ENCODE results near the gene CSE1L. TPM values are rescaled to one million over a fixed set of nuclear protein-coding genes. Genes with fewer than 3 reads are reported as not detected.

The CSE1L gene
- total and polyA plus RNA-seq, 2 experiments from 2014 or later = 163 to 326 TPM

DNA sequence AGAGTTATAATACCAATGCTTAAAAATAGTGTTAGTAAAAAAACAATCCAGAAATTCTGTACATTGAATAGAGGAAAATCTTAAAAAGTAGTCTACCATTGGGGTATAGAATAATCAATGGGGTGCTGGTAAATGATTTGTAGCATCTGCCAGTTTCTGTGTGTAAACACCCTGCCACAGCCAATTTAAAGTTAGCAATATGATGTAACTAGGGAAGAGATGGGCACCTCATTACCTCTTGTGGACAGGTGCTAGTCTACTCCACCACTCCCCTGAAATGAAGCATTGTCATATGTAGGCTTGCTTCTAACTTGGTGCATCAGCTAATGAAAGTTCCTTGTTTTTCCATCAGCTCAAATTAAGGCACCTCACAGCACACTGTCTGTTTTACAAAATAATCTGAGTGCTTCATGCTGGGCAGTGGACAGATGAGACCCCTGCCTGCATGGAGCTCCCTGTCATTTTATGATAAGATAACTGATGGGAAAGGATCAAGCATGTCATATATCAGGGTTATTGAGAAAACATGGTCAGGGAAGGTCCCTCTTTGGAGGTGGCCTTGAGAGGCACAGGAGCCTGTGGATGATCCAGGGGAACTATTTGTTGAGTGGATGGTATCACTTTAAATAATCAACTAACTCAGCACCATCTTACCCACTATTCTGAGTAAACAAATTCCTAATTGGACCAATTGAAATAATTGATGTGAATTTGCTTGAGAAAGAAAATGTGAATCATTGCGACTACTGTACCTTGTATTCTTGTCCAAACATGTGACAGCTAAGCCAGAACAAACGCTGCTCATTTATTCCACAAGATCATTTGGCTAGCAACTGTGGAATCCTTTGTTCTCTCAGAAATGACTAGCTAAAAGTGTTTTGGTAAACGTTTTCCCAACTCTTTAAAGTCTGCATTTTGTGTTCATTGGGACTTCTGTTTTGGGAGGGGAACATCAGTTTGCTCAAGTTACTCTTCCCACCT lies 45.9 kb upstream of the CSE1L start (continued):
- TF ChIP-seq, protein P1, sequence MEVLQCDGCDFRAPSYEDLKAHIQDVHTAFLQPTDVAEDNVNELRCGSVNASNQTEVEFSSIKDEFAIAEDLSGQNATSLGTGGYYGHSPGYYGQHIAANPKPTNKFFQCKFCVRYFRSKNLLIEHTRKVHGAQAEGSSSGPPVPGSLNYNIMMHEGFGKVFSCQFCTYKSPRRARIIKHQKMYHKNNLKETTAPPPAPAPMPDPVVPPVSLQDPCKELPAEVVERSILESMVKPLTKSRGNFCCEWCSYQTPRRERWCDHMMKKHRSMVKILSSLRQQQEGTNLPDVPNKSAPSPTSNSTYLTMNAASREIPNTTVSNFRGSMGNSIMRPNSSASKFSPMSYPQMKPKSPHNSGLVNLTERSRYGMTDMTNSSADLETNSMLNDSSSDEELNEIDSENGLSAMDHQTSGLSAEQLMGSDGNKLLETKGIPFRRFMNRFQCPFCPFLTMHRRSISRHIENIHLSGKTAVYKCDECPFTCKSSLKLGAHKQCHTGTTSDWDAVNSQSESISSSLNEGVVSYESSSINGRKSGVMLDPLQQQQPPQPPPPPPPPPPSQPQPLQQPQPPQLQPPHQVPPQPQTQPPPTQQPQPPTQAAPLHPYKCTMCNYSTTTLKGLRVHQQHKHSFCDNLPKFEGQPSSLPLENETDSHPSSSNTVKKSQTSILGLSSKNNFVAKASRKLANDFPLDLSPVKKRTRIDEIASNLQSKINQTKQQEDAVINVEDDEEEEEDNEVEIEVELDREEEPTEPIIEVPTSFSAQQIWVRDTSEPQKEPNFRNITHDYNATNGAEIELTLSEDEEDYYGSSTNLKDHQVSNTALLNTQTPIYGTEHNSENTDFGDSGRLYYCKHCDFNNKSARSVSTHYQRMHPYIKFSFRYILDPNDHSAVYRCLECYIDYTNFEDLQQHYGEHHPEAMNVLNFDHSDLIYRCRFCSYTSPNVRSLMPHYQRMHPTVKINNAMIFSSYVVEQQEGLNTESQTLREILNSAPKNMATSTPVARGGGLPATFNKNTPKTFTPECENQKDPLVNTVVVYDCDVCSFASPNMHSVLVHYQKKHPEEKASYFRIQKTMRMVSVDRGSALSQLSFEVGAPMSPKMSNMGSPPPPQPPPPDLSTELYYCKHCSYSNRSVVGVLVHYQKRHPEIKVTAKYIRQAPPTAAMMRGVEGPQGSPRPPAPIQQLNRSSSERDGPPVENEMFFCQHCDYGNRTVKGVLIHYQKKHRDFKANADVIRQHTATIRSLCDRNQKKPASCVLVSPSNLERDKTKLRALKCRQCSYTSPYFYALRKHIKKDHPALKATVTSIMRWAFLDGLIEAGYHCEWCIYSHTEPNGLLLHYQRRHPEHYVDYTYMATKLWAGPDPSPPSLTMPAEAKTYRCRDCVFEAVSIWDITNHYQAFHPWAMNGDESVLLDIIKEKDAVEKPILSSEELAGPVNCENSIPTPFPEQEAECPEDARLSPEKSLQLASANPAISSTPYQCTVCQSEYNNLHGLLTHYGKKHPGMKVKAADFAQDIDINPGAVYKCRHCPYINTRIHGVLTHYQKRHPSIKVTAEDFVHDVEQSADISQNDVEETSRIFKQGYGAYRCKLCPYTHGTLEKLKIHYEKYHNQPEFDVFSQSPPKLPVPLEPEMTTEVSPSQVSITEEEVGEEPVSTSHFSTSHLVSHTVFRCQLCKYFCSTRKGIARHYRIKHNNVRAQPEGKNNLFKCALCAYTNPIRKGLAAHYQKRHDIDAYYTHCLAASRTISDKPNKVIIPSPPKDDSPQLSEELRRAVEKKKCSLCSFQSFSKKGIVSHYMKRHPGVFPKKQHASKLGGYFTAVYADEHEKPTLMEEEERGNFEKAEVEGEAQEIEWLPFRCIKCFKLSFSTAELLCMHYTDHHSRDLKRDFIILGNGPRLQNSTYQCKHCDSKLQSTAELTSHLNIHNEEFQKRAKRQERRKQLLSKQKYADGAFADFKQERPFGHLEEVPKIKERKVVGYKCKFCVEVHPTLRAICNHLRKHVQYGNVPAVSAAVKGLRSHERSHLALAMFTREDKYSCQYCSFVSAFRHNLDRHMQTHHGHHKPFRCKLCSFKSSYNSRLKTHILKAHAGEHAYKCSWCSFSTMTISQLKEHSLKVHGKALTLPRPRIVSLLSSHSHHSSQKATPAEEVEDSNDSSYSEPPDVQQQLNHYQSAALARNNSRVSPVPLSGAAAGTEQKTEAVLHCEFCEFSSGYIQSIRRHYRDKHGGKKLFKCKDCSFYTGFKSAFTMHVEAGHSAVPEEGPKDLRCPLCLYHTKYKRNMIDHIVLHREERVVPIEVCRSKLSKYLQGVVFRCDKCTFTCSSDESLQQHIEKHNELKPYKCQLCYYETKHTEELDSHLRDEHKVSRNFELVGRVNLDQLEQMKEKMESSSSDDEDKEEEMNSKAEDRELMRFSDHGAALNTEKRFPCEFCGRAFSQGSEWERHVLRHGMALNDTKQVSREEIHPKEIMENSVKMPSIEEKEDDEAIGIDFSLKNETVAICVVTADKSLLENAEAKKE (CRISPR knock-in tag; IDR thresholded peaks at IDR 0.05) = no peak
- TF ChIP-seq REST (IDR thresholded peaks at IDR 0.05; ENCODE audit: unreplicated experiment) (no peak), EZH2phosphoT487 (IDR thresholded peaks at IDR 0.05; ENCODE audit: unreplicated experiment) (no peak)
- TF ChIP-seq, protein P2, sequence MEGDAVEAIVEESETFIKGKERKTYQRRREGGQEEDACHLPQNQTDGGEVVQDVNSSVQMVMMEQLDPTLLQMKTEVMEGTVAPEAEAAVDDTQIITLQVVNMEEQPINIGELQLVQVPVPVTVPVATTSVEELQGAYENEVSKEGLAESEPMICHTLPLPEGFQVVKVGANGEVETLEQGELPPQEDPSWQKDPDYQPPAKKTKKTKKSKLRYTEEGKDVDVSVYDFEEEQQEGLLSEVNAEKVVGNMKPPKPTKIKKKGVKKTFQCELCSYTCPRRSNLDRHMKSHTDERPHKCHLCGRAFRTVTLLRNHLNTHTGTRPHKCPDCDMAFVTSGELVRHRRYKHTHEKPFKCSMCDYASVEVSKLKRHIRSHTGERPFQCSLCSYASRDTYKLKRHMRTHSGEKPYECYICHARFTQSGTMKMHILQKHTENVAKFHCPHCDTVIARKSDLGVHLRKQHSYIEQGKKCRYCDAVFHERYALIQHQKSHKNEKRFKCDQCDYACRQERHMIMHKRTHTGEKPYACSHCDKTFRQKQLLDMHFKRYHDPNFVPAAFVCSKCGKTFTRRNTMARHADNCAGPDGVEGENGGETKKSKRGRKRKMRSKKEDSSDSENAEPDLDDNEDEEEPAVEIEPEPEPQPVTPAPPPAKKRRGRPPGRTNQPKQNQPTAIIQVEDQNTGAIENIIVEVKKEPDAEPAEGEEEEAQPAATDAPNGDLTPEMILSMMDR (conservative IDR thresholded peaks at IDR 0.05; ENCODE audit: low read depth in 2 of 2) = no peak
